Lung (tissue), 12 donors: ENCODE results near the gene BCR. TPM values are rescaled to one million over a fixed set of nuclear protein-coding genes. Genes with fewer than 3 reads are reported as not detected.

Experiments
- ATAC-seq: fragments of 200-7000 bp; cut with Tn5 transposase; one replicate; pipeline ENCODE4 v1.9.1; 2020; ENCODE audit warnings: moderate number of reproducible peaks; ENCODE audit not compliant: insufficient read depth, low FRiP score
- DNase-seq, 3 donors: peaks; one replicate each; pipeline ENCODE4 v3.0.0-alpha.2; 2013 to 2017
- H3K27ac ChIP-seq, 2 donors: one replicate each; pipeline ENCODE4 v1.5.1; 2013; ENCODE audit warnings: mild to moderate bottlenecking in 2 of 2, moderate library complexity in 2 of 2, control low read depth in 1 of 2, inconsistent platforms in 1 of 2, low read depth in 1 of 2, low read length in 1 of 2
- H3K27me3 ChIP-seq, 3 donors: one replicate each; pipeline ENCODE4 v1.5.1; 2013; ENCODE audit warnings: low read length in 2 of 3; ENCODE audit not compliant: control insufficient read depth in 3 of 3, insufficient read depth in 3 of 3
- H3K36me3 ChIP-seq, 4 donors: one replicate each; pipeline ENCODE4 v1.5.1; 2013; ENCODE audit warnings: low read length in 4 of 4, mild to moderate bottlenecking in 1 of 4, moderate library complexity in 1 of 4; ENCODE audit not compliant: control insufficient read depth in 4 of 4, insufficient read depth in 4 of 4
- H3K4me1 ChIP-seq, 5 donors: one replicate each; pipeline ENCODE4 v1.5.1; 2013; ENCODE audit warnings: low read length in 5 of 5, mild to moderate bottlenecking in 2 of 5, moderate library complexity in 1 of 5; ENCODE audit not compliant: control insufficient read depth in 5 of 5, insufficient read depth in 5 of 5
- H3K4me3 ChIP-seq: one replicate; pipeline ENCODE4 v1.5.1; 2013; ENCODE audit warnings: mild to moderate bottlenecking, control low read depth, moderate library complexity
- H3K9ac ChIP-seq, 2 donors: one replicate each; pipeline ENCODE4 v1.5.1; 2013; ENCODE audit warnings: low read length in 2 of 2, control low read depth in 1 of 2; ENCODE audit not compliant: insufficient read depth in 1 of 2
- H3K9me3 ChIP-seq, 4 donors: one replicate each; pipeline ENCODE4 v1.5.1; 2013; ENCODE audit warnings: low read length in 3 of 4, mild to moderate bottlenecking in 1 of 4, moderate library complexity in 1 of 4; ENCODE audit not compliant: control insufficient read depth in 4 of 4, insufficient read depth in 3 of 4
- WGBS, 2 donors: extraction: QIAGEN DNeasy Blood & Tissue Kit; methylation state at CpG; one replicate each; pipeline ENCODE4 v1.1.7; 2013; 5-methylcytosine and 5-hydroxymethylcytosine counted together
- polyA plus RNA-seq, 2 donors: library from polyadenylated mRNA; stranded (reverse); fragments of 200-250 nt; gene quantifications; one replicate each; pipeline ENCODE4 v1.2.1, GENCODE V29; 2013
- total RNA-seq, 2 donors: library from RNA; depleted of rRNA in 1 of 2; stranded (reverse); fragments of >200 nt in 1 of 2; gene quantifications; one replicate each; pipeline ENCODE4 v1.2.1, GENCODE V29; 2014 to 2021
- TF ChIP-seq, protein P1 (sequence below): IDR thresholded peaks from 2 replicates; pipeline ENCODE4 v1.5.1; 2012; ENCODE audit warnings: mild to moderate bottlenecking; ENCODE audit errors: control extremely low read depth, extremely low read depth
- donor health status: control.
- donor health status: control.
- donor health status: Bipolar disorder and iron deficiency.
- donor health status: healthy.
- donor health status: DM: yes; HTN: yes; CAD: no.

The BCR gene
- total and polyA plus RNA-seq, 4 donors: 21.8 to 67.3 (median 31.8) TPM

DNA sequence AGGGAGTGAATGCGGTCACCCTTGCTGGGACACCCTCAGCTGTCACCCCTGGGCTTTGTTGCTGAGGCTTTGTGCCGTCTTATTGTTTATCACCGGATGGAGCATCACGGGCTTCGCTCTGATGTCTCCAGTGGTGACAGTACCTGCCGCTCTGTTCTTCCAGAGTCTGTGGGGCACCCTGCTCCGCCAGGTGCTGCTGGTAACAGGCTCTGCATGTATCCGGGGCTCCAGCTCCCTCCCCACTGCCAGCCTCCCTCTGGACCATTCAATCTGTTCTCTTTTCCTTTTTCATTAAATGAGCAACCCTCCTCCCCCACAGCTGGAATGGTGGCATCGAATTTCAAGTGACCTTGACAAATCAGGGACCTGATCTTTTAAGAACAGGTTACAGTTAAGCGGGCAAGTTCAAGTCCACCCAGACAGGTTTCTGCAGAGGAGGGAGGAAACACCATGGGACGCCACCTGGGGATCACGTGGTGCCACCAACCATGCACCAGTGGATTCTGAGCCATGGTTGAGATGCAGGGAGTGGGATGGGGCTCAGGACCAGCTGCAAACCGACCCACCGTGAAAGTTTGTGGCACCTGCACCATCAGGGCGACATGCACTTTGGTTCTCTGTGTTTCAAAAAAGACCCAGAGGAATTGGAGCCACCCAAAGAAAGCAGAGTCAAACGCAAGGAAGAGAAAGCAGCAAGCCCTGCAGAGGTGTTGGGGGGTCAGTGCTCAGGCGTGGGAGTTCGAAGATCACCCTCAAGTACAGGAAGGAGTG lies 89.3 kb downstream of the BCR start:
- Histone ChIP-seq H3K4me3 (no peak overlapping the region), H3K27me3 (no peaks in the 10 kb centered on the region), H3K9me3 (no peaks in the 10 kb centered on the region), H3K36me3 (peaks cover 0 to 50% (median 1%) of the 10 kb centered on the region in 4 donors), H3K27ac (no peak overlapping the region), H3K4me1 (no peaks in the 10 kb centered on the region), H3K9ac (no peak overlapping the region)
- TF ChIP-seq, protein P1, sequence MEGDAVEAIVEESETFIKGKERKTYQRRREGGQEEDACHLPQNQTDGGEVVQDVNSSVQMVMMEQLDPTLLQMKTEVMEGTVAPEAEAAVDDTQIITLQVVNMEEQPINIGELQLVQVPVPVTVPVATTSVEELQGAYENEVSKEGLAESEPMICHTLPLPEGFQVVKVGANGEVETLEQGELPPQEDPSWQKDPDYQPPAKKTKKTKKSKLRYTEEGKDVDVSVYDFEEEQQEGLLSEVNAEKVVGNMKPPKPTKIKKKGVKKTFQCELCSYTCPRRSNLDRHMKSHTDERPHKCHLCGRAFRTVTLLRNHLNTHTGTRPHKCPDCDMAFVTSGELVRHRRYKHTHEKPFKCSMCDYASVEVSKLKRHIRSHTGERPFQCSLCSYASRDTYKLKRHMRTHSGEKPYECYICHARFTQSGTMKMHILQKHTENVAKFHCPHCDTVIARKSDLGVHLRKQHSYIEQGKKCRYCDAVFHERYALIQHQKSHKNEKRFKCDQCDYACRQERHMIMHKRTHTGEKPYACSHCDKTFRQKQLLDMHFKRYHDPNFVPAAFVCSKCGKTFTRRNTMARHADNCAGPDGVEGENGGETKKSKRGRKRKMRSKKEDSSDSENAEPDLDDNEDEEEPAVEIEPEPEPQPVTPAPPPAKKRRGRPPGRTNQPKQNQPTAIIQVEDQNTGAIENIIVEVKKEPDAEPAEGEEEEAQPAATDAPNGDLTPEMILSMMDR: no peak
- 85 to 89% methylated on average over 18 of the region's 18 CpGs for WGBS, 2 donors
- peak in 2 of 3 donors; percentile 10 to 29 for DNase-seq
- ATAC-seq: no peak

- H3K27me3 ChIP-seq: no peaks in the 10 kb centered on the region
- TF ChIP-seq, protein P1: no peak
- no peak overlapping the region for H3K27ac ChIP-seq
- 61 to 66% methylated on average over 8 of the region's 8 CpGs for WGBS, 2 donors
- no peak overlapping the region for H3K9ac ChIP-seq
- H3K36me3 ChIP-seq: peaks cover 0 to 55% (median 1%) of the 10 kb centered on the region in 4 donors
- no peaks in the 10 kb centered on the region for H3K9me3 ChIP-seq
- DNase-seq (no peak), ATAC-seq (no peak)
- no peaks in the 10 kb centered on the region for H3K4me1 ChIP-seq
- H3K4me3 ChIP-seq: no peak overlapping the region
Measured at GRCh38 chr22:23270212-23270733, 90.0 kb downstream of the BCR start.

DNA sequence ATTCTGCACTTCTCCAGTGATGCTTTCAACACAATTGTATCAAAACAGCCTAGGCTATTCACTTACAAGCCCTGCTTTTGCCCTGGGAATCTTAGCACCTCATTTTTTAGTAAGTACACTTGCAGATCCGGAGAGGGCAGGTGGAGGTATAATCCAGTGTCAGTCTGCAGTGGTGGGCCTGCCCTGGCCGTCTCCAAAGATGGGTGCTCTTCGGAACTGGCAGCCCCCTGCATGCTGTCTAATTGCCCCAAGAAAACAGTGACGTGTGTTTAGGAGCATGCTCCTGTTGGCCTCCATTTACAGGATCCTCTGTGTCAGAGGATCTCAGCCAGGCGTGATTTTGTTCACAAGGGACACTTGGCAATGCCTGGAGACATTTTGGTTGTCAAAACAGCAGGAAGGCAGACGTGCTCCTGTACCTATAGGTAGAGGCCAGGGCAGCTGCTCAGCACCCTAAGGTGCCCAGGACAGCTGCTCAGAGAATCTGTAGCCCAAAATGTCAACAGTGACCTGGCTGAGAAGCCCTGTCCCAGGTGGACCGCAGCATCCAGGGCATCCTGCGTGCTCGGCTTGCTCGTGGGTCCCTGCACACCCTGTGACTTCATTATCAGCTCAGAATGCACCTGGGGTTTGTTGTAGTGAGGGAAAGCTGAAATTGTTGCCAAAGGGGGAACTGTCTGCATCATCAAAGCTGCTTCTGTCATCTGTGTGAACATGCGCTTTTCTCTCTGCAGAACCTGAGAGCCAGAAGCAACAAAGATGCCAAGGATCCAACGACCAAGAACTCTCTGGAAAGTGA lies 90.7 kb downstream of the BCR start:
- TF ChIP-seq, protein P1: no peak
- Histone ChIP-seq H3K4me3 (no peak overlapping the region), H3K27ac (no peak overlapping the region), H3K9me3 (no peaks in the 10 kb centered on the region), H3K27me3 (no peaks in the 10 kb centered on the region), H3K36me3 (peaks cover 0 to 57% (median 1%) of the 10 kb centered on the region in 4 donors), H3K4me1 (no peaks in the 10 kb centered on the region), H3K9ac (no peak overlapping the region)
- 89 to 93% methylated on average over 12 of the region's 12 CpGs for WGBS, 2 donors
- DNase-seq: no peak
- ATAC-seq: no peak
